Heart left ventricle (tissue), 13 donors: Measurements from ENCODE around the gene SYN1.

Experiments used
- CTCF ChIP-seq, 12 donors: fragments of 200-600 bp; sonication (generic) in 4 of 12; IDR thresholded peaks; one replicate each; pipeline versions ENCODE4 v1.5.0 to v1.8.0; 2018 to 2022; ENCODE audit warnings: antibody characterized with exemption in 12 of 12, mild to moderate bottlenecking in 5 of 12
- POLR2A ChIP-seq, 2 donors: fragments of 450-650 bp; IDR thresholded peaks; one replicate each; pipeline ENCODE4 v1.6.1; 2017; ENCODE audit warnings: antibody characterized with exemption in 2 of 2, mild to moderate bottlenecking in 2 of 2, moderate library complexity in 2 of 2
- donor health status: ischemic (EF 13 %, LVEDD 7.1; RV severe dilation, severe dysfunction).
- donor health status: DM: no; HTN: yes; CAD: no.
- donor health status: DM: no; HTN: no; CAD: no.
- donor health status: ischemic (EF 25% LVEDD 6.9; RV normal size, moderate dysfunction).
- donor health status: ischemic (EF 25% LVEDD 5.7; RV mildly dilated, moderate dysfunction).
- donor health status: ischemic (EF 35%, LVEDD 5.7; RV mildly dilated, moderate dysfunction).
- donor health status: nonischemic (EF 11% LVEDD 7.7; RV severe dilation, severe dysfunction).
- donor health status: DM: yes; HTN: yes; CAD: no.
- donor health status: PGD.
- donor health status: ischemic (EF 29% LVEDD 5.4; RV normal size, mild dysfunction).
- donor health status: nonischemic (EF 23%, LVEDD 6.1; RV moderate dilation, normal function).

DNA sequence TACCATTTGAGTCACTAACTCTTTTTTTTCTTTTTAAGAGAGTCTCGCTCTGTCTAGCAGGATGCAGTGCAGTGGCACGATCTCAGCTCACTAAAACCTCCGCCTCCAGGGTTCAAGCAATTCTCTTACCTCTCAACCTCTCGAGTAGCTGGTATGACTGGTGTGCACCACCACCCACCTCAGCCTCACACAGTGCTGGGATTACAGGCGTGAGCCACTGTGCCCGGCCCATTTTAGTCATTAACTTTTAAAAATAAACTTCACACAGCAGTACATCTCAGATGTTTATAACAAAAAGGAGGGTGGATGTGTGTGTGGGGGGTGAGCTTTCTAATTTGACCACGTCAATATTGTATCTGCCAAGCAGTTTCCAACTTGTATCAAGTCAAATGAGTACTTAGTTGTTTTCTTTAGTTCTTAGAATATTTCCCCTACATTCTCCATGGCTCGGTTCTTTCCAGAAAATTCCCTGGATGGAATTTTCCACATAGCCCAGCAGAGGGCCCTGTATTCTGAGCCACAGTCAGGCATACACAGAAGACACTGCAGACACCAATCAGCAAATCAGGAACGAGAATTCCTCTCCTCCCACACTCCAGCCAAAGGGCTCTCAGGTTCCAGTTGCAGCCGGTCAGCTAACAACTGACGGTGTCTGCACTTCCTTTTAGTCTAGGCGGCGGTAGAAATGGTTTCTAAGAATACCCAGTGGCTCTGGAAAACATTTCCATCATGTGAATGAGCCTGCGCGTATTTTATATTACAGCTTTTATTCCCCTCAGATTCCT is 78.7 kb downstream of the SYN1 start:
- TF ChIP-seq CTCF (IDR thresholded peaks at IDR 0.05) (peak; percentile 24 to 72 (median 58)), POLR2A (IDR thresholded peaks at IDR 0.05) (peak in 1 of 2 donors; percentile 38)
